NCI-H2107 treated with DMSO at 0.1 percent for 48 hours (cell line): Measurements from ENCODE around the gene FGF2.
"Not testable (repeated sequence)": the region's sequence is repeated elsewhere in the genome, so short reads cannot be mapped to it uniquely, and the experiment has no call there.

Experiments used
- DNase-seq: peaks from one replicate; lab custom pipeline; 2025; ENCODE audit not compliant: unreplicated experiment; lab: John Stamatoyannopoulos, UW

Gene FGF2

GRCh38 chr4:122826553-122827257, at the start of gene FGF2:
Gene FGF2 (plus strand): TSS chr4:122826831. CDS start chr4:122827175, 344 bp downstream.
- DNase-seq = no peak

- DNase-seq = no peak
Measured at GRCh38 chr4:122776916-122777315, 49.7 kb upstream of the FGF2 start.

DNA sequence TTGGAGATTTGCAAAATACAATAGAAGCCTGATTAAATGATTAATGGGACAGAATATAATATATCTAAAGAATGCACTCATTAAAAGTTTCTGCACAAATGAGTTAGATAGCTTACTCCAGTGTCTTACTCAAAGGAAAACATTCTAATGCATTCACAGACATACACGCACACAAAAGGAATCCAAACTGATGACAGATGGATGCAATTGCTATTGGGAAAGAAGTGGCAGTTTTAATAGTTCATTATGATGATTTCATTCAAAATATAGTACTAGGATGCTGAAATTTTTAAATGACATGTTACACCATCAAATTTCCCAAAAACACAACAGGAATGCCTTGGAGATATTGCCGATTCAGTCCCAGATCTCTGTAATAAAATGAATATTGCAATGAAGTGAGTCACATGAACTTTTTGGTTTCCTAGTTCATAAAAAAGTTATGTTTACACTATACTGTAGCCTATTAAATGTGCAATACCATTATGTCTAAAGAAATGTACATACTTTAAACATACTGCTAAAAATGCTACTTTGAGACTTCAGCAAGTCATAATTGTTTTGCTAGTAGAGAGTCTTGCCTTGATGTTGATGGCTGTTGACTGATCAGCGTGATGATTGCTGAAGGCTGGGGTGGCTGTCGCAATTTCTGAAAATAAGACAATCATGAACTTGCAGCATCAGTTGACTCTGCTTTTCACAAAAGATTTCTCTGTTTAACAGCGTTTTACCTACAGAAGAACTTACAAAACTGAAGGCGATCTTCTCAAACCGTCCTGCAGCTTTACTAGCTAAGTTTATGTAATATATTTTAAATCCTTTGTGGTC, 48.6 kb upstream of the FGF2 start:
- DNase-seq = no peak

GRCh38 chr4:122781486-122781885, 45.1 kb upstream of the FGF2 start:
- no peak for DNase-seq

DNA sequence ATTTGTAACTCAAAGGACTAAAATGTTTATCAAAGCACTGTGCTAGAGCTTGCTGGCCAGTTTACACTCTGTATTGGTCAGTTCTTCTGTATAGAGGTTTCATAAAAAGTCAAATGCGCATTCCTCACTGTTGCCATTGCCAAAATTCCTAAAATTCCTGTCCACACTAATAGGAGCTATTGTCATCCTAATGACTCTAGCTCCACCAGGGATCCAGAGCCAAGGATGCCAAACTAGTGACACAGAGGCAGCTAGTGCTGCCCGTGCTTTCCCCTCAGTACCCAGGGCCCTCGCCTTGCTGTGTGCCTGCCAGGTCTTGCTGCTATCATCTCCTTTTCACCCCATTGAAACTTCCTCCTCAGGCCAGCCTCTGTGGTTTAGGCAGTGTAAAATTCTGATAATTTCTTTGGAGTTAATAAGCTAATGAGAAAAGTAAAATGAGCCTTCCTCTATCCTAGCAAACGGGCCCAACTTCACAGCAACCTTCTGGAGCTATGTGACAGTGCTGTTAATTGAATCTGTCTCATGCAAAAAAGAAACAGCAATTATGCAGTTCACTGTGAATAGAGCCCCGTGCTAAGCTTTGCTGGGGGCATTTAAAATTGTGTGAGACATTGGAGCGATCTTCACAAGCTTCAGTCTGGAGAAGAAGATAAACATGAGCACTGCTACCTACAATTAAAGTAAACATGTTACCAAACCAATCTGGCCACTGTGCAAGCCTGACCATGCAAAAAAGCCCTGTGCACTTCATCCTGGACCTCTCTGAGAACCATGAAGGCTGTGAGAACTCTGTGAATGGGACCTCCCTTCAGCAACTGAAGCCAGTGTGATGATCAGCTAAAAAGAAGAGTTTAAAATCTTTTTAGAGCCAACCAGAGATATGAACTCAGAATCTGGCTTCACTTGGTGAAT, 43.1 kb upstream of the FGF2 start:
- DNase-seq = no peak

GRCh38 chr4:122784261-122784660, 42.4 kb upstream of the FGF2 start:
- DNase-seq = no peak

DNA sequence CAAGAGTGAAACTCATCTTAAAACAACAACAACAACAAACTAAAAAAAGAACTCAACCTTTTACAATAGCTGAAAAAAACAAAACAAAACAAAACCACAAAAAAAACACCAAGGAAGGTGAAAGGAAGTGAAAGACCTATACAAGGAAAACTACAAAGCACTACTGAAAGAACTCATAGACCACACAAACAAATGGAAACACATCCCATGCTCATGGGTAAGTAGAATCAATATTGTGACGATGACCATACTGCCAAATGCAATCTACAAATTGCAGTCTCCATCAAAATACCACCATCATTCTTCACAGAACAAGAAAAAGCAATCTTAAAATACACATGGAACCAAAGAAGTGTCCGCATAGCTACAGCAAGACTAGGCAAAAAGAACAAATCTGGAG, 41.5 kb upstream of the FGF2 start:
- DNase-seq = no peak

DNA sequence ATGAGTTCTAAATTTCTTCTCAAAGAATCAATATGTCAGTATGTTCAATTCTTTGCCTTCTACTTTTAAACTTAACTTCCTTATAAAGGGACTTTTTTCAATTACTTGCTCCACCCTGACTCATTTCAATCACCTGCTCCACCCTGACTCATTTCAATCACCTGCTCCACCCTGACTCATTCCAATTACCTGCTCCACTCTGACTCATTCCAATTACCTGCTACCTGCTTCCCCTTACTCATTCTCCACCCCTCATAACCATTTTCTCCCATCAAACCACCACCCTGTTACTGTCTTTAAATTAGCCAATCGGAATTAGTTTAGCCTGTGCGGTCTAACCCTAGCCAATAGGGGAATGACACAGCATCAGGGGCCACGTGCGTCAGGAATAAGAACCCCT, 40.3 kb upstream of the FGF2 start:
- not testable (repeated sequence) for DNase-seq

GRCh38 chr4:122786920-122787319, 39.7 kb upstream of the FGF2 start:
- DNase-seq = not testable (repeated sequence)

GRCh38 chr4:122787940-122788339, 38.7 kb upstream of the FGF2 start:
- DNase-seq = no peak

GRCh38 chr4:122788935-122789334, 37.7 kb upstream of the FGF2 start:
- no peak for DNase-seq

DNA sequence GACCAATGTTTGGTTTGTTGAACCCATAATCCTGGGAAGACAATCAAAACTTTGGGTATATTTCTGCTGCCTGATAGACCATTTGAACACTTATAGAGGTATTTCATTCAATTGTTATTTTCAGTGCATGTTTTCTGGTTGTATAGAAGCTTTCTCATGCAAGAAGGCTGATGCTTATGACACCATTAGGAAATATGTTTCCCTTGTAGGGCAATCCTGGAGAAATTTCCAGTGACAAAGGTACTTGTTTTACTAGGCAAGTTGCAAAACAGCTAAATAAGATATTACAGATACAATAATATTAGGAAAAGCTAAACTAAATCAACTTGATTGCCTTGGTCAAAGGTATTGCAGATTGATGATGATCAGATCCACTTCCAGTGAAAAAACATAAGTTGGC, 32.8 kb upstream of the FGF2 start:
- DNase-seq = no peak

DNA sequence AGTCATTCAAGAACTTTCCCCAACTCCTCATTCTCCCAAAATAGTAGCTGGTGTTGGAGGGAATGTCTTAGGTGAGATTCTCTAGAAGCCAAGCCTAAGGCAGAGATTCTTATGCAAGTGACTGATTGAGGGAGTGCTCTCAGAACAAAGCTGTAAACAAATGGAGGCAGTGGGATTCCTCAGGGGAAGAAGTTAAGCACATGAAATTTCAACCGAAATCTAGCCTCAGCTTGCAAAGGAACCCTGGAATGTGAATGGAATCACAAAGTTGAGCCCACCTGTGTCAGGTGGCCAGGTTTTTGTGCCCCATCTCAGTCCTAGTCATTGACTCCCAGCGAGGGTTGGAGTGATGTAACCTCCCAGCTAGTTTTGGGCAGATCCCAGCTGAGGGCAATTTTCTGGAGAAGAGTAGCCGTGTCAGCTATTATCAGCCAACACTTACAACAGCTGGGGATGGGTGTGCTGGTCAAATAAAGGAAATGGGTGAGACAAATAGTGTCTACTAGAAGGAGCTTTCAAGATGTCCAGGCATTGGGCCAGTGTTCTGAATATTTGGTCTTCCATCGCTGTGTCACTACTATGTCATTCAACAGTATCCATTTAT, 29.7 kb upstream of the FGF2 start:
- DNase-seq = no peak

GRCh38 chr4:122797405-122798094, 29.1 kb upstream of the FGF2 start:
- DNase-seq = no peak

GRCh38 chr4:122798101-122798500, 28.5 kb upstream of the FGF2 start:
- DNase-seq = no peak

- no peak for DNase-seq
Measured at GRCh38 chr4:122798917-122799316, 27.7 kb upstream of the FGF2 start.

GRCh38 chr4:122803788-122804208, 22.8 kb upstream of the FGF2 start:
- no peak for DNase-seq

- no peak for DNase-seq
Measured at GRCh38 chr4:122806981-122807679, 19.5 kb upstream of the FGF2 start.

DNA sequence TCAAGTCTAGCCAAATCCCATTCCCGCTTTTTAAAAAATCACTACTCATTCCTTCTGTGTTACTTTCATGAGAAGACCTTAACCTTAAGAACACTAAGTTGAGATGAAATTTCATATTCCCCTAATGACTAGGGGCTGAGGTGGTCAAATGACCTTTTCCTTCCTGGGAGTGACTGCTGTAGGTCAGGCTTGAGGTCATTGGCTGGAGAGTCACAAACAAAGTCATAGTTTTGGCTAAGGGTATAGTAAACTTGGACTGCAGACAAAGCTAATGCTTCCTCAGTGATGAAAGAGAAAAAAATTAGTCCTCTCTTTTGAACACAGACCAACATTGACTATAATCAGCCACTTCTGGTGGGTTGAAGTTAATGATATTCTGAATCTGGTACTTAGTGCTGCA, 16.0 kb upstream of the FGF2 start:
- DNase-seq = no peak

- DNase-seq = not testable (repeated sequence)
Measured at GRCh38 chr4:122811781-122812180, 14.8 kb upstream of the FGF2 start.
